ENCODE results near the gene HDDC2. TPM values are rescaled to one million over a fixed set of nuclear protein-coding genes. Genes with fewer than 3 reads are reported as not detected.

The HDDC2 gene
- total and polyA plus RNA-seq, 9 of the 15 experiments (the other 6 are each of a cell fraction or from before 2014, with no cell fraction given), result 194 to 632 (median 294) TPM

DNA sequence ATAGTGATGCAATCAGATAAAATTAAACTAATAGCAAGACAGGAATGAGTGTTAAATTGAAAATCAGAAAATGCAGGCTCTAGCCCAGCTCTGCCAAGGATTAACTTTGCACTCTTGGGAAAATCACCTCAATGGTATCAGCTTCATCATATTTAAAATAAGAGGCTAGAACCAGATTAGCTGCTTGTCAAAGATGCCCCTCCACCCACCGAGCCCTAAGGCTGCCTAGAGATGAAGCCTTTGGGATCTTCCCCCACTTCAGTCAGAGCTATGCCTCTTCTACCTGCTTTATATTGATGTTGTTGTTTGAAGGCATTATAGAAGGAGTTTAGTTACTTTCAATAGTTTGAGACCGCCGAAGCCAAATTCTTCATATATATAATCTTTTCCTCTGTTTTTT, 47.4 kb downstream of the HDDC2 start:
- H3K27me3 ChIP-seq (ENCODE audit: control insufficient read depth in 2 of 2, insufficient read depth in 2 of 2, low read length in 2 of 2), result no peaks in the 10 kb centered on the region
- no peak overlapping the region for H2AFZ ChIP-seq (ENCODE audit: low read depth, low read length)
- H3K4me1 ChIP-seq (replicated peaks in 1 of 2; ENCODE audit: control insufficient read depth in 2 of 2, insufficient read depth in 2 of 2, low read length in 2 of 2), result no peaks in the 10 kb centered on the region
- TF ChIP-seq SOX6 (IDR thresholded peaks at IDR 0.05) (no peak), GATA2 (CRISPR knock-in tag; IDR thresholded peaks at IDR 0.05) (no peak)
- no peak overlapping the region for H3K27ac ChIP-seq (ENCODE audit: extremely low read depth, low read depth, low read length)
- H3K4me2 ChIP-seq (ENCODE audit: insufficient read depth, low read length), result no peak overlapping the region
- no peaks in the 10 kb centered on the region for H3K79me2 ChIP-seq (ENCODE audit: control insufficient read depth, insufficient read depth, low read length)
- peaks cover 2% of the 10 kb centered on the region for H3K36me3 ChIP-seq (ENCODE audit: control insufficient read depth, insufficient read depth, low read length)
- no peak for FAIRE-seq
- in situ Hi-C loops (cut with MboI), result no loop called here
- H3K9ac ChIP-seq (ENCODE audit: insufficient read depth in 1 of 2, low read depth in 2 of 2, low read length in 2 of 2), result no peak overlapping the region
- no TSS peak for BruUV-seq (replicated peaks)
- H3K9me3 ChIP-seq (replicated peaks; ENCODE audit: control insufficient read depth, insufficient read depth, low read depth, low read length), result no peaks in the 10 kb centered on the region
- intact Hi-C loops (cut with micrococcal nuclease), result no loop called here
- no peaks in the 10 kb centered on the region for H4K20me1 ChIP-seq (replicated peaks; ENCODE audit: control insufficient read depth, insufficient read depth, low read length)
- H3K9me1 ChIP-seq (ENCODE audit: control insufficient read depth, insufficient read depth, low read length), result no peaks in the 10 kb centered on the region
- 87% methylated on average over 3 of the region's 3 CpGs for WGBS (ENCODE audit: insufficient coverage, low coverage, missing lambda C conversion rate)
- DNase-seq (ENCODE audit: extremely low read depth in 1 of 4, low spot score in 3 of 4), result no peak
- no peak overlapping the region for H3K4me3 ChIP-seq
- ATAC-seq, result no peak
- ChIA-PET POLR2A (interaction anchor here (1.2 to 1.3 kb wide), 2 partner anchors 8 to 18 kb away, joined by 3 read pairs; no protein-coding TSS in a partner anchor), CTCF (ENCODE audit: low intra/inter-chr PET ratio) (no interaction called here)

DNA sequence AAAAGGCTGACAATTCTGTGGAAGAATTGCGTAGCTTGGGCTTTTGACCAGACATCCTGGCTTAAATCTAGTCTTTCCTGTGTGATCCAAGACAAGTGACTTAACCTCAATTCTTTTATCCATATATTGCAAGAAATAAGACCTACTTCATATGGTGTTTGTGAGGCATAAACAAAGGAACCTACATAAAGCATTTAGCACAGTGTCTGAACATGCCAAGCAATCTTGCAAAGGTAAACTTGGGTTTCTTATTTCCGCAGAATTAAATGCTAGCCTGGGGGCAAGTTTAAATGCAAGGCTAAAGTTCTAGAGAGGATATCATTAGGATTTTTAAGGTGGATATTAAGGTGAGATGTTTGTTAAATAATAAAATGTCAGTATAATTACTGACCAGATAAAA, 47.9 kb downstream of the HDDC2 start:
- Histone ChIP-seq H2AFZ (ENCODE audit: low read depth, low read length) (no peak overlapping the region), H3K4me3 (no peak overlapping the region), H3K4me1 (replicated peaks in 1 of 2; ENCODE audit: control insufficient read depth in 2 of 2, insufficient read depth in 2 of 2, low read length in 2 of 2) (no peaks in the 10 kb centered on the region), H3K36me3 (ENCODE audit: control insufficient read depth, insufficient read depth, low read length) (peaks cover 2% of the 10 kb centered on the region), H3K9me3 (replicated peaks; ENCODE audit: control insufficient read depth, insufficient read depth, low read depth, low read length) (no peaks in the 10 kb centered on the region), H3K27ac (ENCODE audit: extremely low read depth, low read depth, low read length) (no peak overlapping the region), H3K4me2 (ENCODE audit: insufficient read depth, low read length) (no peak overlapping the region), H3K27me3 (ENCODE audit: control insufficient read depth in 2 of 2, insufficient read depth in 2 of 2, low read length in 2 of 2) (no peaks in the 10 kb centered on the region), H3K9me1 (ENCODE audit: control insufficient read depth, insufficient read depth, low read length) (no peaks in the 10 kb centered on the region), H3K9ac (ENCODE audit: insufficient read depth in 1 of 2, low read depth in 2 of 2, low read length in 2 of 2) (no peak overlapping the region), H3K79me2 (ENCODE audit: control insufficient read depth, insufficient read depth, low read length) (no peaks in the 10 kb centered on the region), H4K20me1 (replicated peaks; ENCODE audit: control insufficient read depth, insufficient read depth, low read length) (no peaks in the 10 kb centered on the region)
- 98% methylated on average over 2 of the region's 2 CpGs for WGBS (ENCODE audit: insufficient coverage, low coverage, missing lambda C conversion rate)
- ChIA-PET CTCF (ENCODE audit: low intra/inter-chr PET ratio) (no interaction called here), POLR2A (interaction anchor here (1.2 to 1.3 kb wide), 3 partner anchors 9 to 22 kb away, joined by 3 read pairs; no protein-coding TSS in a partner anchor)
- no peak for DNase-seq (ENCODE audit: extremely low read depth in 1 of 4, low spot score in 3 of 4)
- BruUV-seq (replicated peaks), result no TSS peak
- FAIRE-seq, result no peak
- intact Hi-C loops (cut with micrococcal nuclease) (no loop called here), in situ Hi-C loops (cut with MboI) (no loop called here)
- ATAC-seq, result no peak
- TF ChIP-seq, protein P1, sequence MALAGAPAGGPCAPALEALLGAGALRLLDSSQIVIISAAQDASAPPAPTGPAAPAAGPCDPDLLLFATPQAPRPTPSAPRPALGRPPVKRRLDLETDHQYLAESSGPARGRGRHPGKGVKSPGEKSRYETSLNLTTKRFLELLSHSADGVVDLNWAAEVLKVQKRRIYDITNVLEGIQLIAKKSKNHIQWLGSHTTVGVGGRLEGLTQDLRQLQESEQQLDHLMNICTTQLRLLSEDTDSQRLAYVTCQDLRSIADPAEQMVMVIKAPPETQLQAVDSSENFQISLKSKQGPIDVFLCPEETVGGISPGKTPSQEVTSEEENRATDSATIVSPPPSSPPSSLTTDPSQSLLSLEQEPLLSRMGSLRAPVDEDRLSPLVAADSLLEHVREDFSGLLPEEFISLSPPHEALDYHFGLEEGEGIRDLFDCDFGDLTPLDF (CRISPR knock-in tag; IDR thresholded peaks at IDR 0.05), result no peak
- TF ChIP-seq XRCC4 (IDR thresholded peaks at IDR 0.05; ENCODE audit: extremely low read depth, insufficient read depth, insufficient read length), result no peak
- no peak for TF ChIP-seq ZNF75A (CRISPR knock-in tag; IDR thresholded peaks at IDR 0.05)
- TF ChIP-seq, protein P2, sequence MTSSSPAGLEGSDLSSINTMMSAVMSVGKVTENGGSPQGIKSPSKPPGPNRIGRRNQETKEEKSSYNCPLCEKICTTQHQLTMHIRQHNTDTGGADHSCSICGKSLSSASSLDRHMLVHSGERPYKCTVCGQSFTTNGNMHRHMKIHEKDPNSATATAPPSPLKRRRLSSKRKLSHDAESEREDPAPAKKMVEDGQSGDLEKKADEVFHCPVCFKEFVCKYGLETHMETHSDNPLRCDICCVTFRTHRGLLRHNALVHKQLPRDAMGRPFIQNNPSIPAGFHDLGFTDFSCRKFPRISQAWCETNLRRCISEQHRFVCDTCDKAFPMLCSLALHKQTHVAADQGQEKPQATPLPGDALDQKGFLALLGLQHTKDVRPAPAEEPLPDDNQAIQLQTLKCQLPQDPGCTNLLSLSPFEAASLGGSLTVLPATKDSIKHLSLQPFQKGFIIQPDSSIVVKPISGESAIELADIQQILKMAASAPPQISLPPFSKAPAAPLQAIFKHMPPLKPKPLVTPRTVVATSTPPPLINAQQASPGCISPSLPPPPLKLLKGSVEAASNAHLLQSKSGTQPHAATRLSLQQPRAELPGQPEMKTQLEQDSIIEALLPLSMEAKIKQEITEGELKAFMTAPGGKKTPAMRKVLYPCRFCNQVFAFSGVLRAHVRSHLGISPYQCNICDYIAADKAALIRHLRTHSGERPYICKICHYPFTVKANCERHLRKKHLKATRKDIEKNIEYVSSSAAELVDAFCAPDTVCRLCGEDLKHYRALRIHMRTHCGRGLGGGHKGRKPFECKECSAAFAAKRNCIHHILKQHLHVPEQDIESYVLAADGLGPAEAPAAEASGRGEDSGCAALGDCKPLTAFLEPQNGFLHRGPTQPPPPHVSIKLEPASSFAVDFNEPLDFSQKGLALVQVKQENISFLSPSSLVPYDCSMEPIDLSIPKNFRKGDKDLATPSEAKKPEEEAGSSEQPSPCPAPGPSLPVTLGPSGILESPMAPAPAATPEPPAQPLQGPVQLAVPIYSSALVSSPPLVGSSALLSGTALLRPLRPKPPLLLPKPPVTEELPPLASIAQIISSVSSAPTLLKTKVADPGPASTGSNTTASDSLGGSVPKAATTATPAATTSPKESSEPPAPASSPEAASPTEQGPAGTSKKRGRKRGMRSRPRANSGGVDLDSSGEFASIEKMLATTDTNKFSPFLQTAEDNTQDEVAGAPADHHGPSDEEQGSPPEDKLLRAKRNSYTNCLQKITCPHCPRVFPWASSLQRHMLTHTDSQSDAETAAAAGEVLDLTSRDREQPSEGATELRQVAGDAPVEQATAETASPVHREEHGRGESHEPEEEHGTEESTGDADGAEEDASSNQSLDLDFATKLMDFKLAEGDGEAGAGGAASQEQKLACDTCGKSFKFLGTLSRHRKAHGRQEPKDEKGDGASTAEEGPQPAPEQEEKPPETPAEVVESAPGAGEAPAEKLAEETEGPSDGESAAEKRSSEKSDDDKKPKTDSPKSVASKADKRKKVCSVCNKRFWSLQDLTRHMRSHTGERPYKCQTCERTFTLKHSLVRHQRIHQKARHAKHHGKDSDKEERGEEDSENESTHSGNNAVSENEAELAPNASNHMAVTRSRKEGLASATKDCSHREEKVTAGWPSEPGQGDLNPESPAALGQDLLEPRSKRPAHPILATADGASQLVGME (CRISPR knock-in tag; IDR thresholded peaks at IDR 0.05), result no peak
- no peak for TF ChIP-seq MYBL2 (IDR thresholded peaks at IDR 0.05; ENCODE audit: low read depth)
- TF ChIP-seq MYBL2 (CRISPR knock-in tag; IDR thresholded peaks at IDR 0.05; ENCODE audit: borderline replicate concordance), result no peak
- no peak for TF ChIP-seq IRF2 (CRISPR knock-in tag; IDR thresholded peaks at IDR 0.05)
- TF ChIP-seq ZNF224 (CRISPR knock-in tag; IDR thresholded peaks at IDR 0.05), result no peak
